Activated T-helper 9 cell treated with anti-CD3 and anti-CD28 coated beads, Interleukin-2, amount 50 U/mL, for 16 hours (primary cell): Measurements from ENCODE around the gene POLR3GL.

Experiments used
- DNase-seq: peaks from one replicate; pipeline ENCODE4 v3.0.0-alpha.2; 2020; ENCODE audit warnings: low read depth

POLR3GL gene

DNA sequence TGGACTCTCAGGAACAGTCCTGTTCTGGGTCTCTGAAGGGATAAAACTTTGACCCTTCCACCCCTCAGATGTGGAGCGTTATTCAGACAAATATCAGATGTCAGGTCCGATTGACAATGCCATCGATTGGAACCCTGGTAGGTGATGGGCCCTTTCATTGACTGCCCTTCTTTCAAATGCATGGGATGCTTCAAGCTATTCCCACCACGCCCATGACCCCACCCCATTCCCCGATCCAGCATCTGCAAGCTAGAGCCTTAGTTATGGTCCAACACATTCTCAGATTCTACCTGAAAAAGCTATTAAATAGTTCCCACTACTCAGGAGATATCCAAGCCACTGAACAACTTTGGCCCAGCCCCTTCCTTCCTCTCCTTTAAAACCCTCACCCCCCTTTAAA, 12.5 kb downstream of the POLR3GL start:
- no peak for DNase-seq

DNA sequence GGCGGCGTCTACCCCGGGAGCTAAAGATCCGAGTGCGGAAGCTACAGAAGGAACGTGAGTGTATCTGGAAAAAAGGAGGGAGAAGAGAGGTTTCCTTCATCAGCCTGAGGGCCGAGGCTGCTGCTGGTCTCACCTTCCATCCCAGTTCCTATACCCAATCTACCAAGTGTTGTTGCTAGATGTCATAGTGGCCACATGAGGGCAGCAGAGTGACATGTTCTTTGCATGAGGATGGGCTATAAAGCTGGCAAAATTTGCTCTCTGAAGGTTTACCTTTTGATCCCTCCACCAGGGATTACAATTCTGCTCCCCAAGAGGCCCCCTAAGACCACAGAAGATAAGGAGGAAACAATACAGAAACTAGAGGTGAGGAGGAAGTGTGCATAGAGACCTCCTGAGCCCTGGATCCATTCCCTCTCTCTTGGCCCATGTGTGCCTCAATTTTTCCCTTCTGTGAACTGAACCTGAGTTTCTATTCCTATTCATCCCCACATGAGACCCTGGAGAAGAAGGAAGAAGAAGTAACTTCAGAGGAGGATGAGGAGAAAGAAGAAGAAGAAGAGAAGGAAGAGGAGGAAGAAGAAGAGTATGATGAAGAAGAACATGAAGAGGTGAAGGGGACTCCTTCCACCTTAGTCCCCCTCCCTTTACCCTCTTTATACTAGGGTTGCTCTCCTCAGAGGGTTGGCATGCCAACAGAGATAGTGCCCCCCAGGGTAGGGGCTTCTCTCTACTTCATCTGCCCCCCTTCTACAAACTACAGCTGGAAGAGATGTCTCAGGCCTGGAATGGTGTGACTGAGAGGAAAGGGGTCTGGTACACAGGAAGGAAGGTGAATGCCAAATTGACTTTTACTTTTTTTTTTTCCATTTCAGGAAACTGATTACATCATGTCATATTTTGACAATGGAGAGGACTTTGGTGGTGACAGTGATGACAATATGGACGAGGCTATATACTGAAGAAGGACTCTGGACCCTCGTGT, 13.3 kb downstream of the POLR3GL start:
- peak; percentile 54 for DNase-seq

GRCh38 chr1:145978471-145978853, 14.0 kb downstream of the POLR3GL start:
- no peak for DNase-seq

DNA sequence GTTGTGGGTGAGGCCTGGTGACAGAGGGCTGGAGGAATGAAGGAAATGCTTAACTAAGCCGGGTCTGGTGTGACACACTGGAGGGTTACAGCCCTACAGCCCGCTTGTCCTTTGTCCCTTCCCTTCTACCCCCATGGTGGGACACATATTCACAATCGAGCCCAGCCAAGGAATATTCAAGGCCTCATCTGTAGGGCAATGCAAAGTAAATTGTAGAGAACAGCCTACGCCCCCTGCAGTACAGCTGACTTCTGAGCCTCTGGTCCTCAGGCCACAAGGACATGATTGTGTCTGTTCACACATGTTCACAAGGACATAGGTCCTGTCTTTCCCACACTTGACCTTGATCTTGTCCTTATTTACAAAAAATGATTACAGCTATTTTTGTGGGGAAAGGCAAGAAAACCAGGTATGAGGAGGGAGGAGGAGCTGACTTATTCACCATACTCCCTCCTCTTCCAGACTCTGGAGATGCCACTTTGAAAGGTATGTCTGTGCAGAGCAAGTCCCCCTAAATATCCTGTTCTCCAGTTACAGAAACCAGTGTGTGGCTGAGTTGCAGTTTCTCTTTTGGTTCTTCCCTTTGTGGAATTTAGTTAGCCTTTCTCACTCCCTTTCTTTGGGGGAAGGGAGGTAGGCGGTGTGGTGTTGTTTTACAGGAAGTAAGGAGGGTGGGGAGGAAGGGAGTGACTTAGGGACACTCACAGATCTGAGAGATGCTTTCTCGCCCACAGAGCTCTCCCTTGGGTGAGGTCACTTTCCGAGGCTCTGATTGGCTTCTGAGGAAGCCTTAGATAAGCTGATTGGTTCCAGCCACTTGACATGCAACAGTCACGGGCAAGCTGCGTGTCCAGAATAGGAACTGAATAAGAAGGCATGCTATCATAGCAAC, 14.6 kb downstream of the POLR3GL start:
- peak; percentile 67 for DNase-seq

- no peak for DNase-seq
Observed at GRCh38 chr1:145979746-145980456, 15.4 kb downstream of the POLR3GL start.

- DNase-seq, result no peak
Observed at GRCh38 chr1:145980457-145980994, 16.0 kb downstream of the POLR3GL start.

- no peak for DNase-seq
Observed at GRCh38 chr1:145982010-145982723, 17.7 kb downstream of the POLR3GL start.

DNA sequence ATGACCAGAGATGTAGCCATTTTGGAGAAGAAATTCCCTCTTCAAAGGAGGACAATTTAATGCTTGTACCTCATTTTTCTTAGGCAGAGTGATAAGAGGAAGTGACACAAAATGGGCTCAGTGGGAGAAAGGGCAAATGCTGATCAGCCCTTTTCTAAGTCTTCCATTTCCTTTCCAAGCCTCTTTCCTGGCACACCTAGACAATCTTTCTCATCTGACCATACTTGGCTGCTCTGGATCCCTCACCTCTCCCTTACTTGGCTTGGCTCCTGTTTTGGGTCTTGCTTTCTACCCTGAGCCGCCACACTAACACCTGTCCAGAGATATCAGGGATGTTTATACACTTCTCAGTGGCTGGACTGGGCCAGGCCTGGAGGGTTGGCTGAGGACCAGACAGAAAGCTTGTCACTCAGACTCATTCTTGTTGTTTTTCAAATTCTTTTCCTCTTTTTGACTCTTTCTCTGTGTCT, 18.8 kb downstream of the POLR3GL start:
- no peak for DNase-seq

- DNase-seq, result no peak
Observed at GRCh38 chr1:145983960-145984830, 19.7 kb downstream of the POLR3GL start.

GRCh38 chr1:145985129-145985501, 20.6 kb downstream of the POLR3GL start:
- DNase-seq, result no peak

DNA sequence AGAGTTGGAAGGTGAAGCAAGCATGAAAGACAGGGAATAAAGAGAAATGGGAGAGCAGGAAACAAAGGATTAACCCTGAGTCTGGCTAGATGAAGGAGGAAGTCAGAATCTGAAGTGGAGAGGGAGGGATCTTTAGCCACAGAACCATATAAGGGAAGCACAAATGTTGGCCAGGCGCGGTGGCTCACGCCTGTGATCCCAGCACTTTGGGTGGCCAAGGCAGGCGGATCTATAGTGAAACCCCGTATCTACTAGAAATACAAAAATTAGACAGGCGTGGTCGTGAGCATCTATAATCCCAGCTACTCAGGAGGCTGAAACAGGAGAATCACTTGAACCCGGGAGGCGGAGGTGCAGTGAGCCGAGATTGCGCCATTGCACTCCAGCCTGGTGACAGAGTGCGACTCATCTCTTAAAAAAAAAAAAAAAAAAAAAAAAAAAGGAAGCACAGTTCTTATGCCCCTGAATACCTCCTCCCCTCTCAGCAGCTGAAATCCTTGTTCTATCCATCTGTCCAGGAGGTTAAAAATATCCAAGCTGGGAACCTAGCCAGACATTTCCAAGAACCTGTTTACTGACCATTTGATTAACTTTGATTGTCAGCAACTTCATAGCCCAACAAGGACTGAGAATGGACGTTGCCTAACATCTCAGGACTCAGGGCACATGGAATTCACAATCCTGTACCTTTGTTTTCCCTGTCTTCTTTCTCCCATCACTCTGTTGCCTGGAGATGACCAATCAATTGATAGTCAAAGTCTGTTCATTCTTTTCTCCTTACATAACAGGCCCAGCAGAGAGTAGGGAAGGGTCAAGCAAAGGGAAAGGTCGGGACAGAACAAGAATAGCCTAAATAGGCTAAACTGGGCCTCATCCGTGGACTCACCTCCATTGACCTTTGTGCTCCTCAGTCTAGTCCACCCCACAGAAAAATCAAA, 21.3 kb downstream of the POLR3GL start:
- no peak for DNase-seq

GRCh38 chr1:145986551-145986950, 22.1 kb downstream of the POLR3GL start:
- no peak for DNase-seq

DNA sequence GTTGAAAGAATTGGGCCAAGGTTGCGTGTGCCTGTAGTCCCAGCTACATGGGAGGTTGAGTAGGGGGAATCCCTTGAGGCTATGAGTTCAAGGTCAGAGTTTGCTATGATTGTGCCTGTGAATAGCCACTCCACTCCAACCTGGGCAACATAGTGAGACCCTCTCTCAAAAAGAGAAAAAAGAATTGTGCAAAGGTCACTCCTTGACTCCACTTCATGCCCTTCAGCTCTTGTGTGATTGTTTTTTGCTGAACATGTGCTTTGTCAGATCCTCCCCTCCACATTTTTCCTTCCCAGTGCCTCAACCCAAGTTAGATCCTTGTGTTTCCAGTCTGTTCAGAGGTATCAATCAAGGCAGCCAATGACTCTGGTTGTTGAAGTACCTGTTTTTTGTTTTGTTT, 23.4 kb downstream of the POLR3GL start:
- DNase-seq, result no peak

DNA sequence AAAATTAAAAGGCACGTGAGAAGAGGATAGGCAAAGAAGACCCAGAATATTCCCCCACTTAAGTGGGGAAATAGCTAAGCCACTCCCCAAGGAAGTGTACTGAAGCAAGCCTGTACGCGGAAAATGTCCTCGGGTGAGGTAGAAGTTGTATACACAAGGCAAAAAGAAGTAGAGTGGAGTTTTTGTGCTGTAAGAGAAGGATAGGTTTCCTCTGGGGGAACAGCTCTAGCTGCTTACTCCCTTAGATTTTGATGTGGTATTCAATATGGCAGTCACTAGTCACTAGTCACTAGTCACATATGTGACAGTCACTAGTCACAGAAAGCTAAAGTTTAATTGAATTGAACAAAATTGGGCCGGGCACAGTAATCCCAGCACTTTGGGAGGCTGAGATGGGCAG, 24.3 kb downstream of the POLR3GL start:
- DNase-seq, result no peak

- DNase-seq, result no peak
Observed at GRCh38 chr1:145990249-145990855, 25.9 kb downstream of the POLR3GL start.

- DNase-seq, result no peak
Observed at GRCh38 chr1:145991735-145992412, 27.4 kb downstream of the POLR3GL start.

- DNase-seq, result no peak
Observed at GRCh38 chr1:145992502-145992936, 28.0 kb downstream of the POLR3GL start.
